SW480 (cell line): ENCODE measurements around the gene PGLYRP1.
A peak's percentile ranks its signal among the peaks of the same experiment; 100 is the strongest.

ENCODE experiments used
- DNase-seq: peaks from one replicate; pipeline ENCODE4 v3.0.0-alpha.2; 2016; ENCODE audit warnings: low spot score

Gene PGLYRP1

GRCh38 chr19:46022431-46023310 is at the start of gene PGLYRP1:
Gene PGLYRP1, minus strand, starts transcription at chr19:46023053. Its CDS starts 32 bp downstream, at chr19:46023021.
- no peak for DNase-seq

- DNase-seq = no peak
Observed at GRCh38 chr19:46069806-46070341, 47.0 kb upstream of the PGLYRP1 start.

GRCh38 chr19:46068345-46069258 is 45.7 kb upstream of the PGLYRP1 start:
- DNase-seq = peak; percentile 100

- peak; percentile 97 for DNase-seq
Observed at GRCh38 chr19:46067691-46068090, 44.8 kb upstream of the PGLYRP1 start.

- DNase-seq = no peak
Observed at GRCh38 chr19:46066471-46066870, 43.6 kb upstream of the PGLYRP1 start.

- no peak for DNase-seq
Observed at GRCh38 chr19:46065486-46066071, 42.7 kb upstream of the PGLYRP1 start.

- no peak for DNase-seq
Observed at GRCh38 chr19:46063201-46063600, 40.3 kb upstream of the PGLYRP1 start.

GRCh38 chr19:46060012-46060411 is 37.2 kb upstream of the PGLYRP1 start:
- no peak for DNase-seq

GRCh38 chr19:46058778-46059177 is 35.9 kb upstream of the PGLYRP1 start:
- DNase-seq = no peak

GRCh38 chr19:46056536-46056935 is 33.7 kb upstream of the PGLYRP1 start:
- DNase-seq = peak; percentile 100

GRCh38 chr19:46052896-46053295 is 30.0 kb upstream of the PGLYRP1 start:
- no peak for DNase-seq

- peak; percentile 36 for DNase-seq
Observed at GRCh38 chr19:46049597-46049996, 26.7 kb upstream of the PGLYRP1 start.

- no peak for DNase-seq
Observed at GRCh38 chr19:46043519-46043918, 20.7 kb upstream of the PGLYRP1 start.

GRCh38 chr19:46042252-46042883 is 19.5 kb upstream of the PGLYRP1 start:
- DNase-seq = peak; percentile 57

GRCh38 chr19:46040952-46041500 is 18.2 kb upstream of the PGLYRP1 start, which contains the start of gene IGFL4:
Gene IGFL4, minus strand, starts transcription at chr19:46041002. Its CDS starts 40 bp downstream, at chr19:46040962.
- peak; percentile 46 for DNase-seq

- DNase-seq = no peak
Observed at GRCh38 chr19:46040125-46040524, 17.3 kb upstream of the PGLYRP1 start.

GRCh38 chr19:46036744-46037128 is 13.9 kb upstream of the PGLYRP1 start:
- no peak for DNase-seq

- DNase-seq = no peak
Observed at GRCh38 chr19:46035986-46036743, 13.3 kb upstream of the PGLYRP1 start.

GRCh38 chr19:46035546-46035945 is 12.7 kb upstream of the PGLYRP1 start:
- DNase-seq = no peak

- DNase-seq = no peak
Observed at GRCh38 chr19:46033401-46033800, 10.5 kb upstream of the PGLYRP1 start.
